Fibroblast of skin of scalp (primary cell): ENCODE measurements around the gene INO80. TPM values are rescaled to one million over a fixed set of nuclear protein-coding genes. Genes with fewer than 3 reads are reported as not detected.
"Not testable (repeated sequence)": the region's sequence is repeated elsewhere in the genome, so short reads cannot be mapped to it uniquely, and the experiment has no call there.

Experiments used
- DNase-seq: peaks from one replicate; pipeline ENCODE4 v3.0.0-alpha.2; 2013
- polyA plus RNA-seq, 2 experiments: library from polyadenylated mRNA; unstranded; fragments of 120-200 nt; gene quantifications; one replicate each; pipeline ENCODE4 v1.2.1, GENCODE V29; 2013; ENCODE audit not compliant: insufficient read length in 2 of 2

Gene INO80, protein sequence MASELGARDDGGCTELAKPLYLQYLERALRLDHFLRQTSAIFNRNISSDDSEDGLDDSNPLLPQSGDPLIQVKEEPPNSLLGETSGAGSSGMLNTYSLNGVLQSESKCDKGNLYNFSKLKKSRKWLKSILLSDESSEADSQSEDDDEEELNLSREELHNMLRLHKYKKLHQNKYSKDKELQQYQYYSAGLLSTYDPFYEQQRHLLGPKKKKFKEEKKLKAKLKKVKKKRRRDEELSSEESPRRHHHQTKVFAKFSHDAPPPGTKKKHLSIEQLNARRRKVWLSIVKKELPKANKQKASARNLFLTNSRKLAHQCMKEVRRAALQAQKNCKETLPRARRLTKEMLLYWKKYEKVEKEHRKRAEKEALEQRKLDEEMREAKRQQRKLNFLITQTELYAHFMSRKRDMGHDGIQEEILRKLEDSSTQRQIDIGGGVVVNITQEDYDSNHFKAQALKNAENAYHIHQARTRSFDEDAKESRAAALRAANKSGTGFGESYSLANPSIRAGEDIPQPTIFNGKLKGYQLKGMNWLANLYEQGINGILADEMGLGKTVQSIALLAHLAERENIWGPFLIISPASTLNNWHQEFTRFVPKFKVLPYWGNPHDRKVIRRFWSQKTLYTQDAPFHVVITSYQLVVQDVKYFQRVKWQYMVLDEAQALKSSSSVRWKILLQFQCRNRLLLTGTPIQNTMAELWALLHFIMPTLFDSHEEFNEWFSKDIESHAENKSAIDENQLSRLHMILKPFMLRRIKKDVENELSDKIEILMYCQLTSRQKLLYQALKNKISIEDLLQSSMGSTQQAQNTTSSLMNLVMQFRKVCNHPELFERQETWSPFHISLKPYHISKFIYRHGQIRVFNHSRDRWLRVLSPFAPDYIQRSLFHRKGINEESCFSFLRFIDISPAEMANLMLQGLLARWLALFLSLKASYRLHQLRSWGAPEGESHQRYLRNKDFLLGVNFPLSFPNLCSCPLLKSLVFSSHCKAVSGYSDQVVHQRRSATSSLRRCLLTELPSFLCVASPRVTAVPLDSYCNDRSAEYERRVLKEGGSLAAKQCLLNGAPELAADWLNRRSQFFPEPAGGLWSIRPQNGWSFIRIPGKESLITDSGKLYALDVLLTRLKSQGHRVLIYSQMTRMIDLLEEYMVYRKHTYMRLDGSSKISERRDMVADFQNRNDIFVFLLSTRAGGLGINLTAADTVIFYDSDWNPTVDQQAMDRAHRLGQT (N-terminal part only)
- 16.0 TPM for polyA plus RNA-seq (2013, experiment 1 of 2; ENCODE audit: insufficient read length)
- 15.4 TPM for polyA plus RNA-seq (2013, experiment 2 of 2; ENCODE audit: insufficient read length)

DNA sequence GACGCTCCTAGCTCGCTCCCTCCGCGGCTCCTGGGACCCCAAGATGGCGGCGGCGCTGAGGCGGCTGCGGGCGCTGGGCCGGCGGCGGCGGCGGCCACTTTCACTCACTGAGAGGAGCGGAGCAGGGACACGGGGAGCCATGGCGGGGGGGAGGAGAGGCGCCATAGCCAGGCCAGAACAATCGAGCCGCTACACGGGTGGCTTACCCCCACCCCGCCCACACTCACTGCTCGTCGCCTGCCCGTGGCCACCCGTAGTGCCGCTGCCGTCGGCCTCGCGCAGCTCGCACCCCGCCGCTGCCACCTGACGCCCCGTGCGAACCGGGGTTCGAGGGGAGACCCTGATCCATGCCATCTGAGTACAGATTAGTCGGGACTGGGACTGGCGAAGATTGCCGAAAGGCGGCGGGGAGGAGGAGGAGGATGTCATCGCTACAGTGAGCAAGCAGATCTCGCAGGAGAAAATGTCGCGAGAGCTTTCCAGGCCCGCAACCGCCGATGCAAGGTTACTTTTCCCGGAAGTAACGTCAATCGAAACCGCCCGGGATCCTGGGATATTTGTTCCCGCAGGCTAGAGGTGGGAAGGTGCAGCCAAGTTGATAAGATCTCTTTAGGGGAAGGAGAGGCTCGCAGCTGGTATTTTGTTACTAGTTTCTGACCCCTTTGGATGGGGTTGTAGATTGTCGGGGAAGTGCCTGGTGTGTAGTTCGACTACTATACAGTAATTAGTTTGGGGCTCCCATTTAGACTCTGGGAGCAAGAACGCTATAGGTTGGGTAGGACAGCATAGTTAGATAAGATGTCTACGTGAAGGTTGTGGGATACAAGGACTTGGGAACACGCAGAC lies at the start of gene INO80:
TSS of gene INO80 (minus strand) at position 165 of the 846 bp plus-strand sequence. CDS start 19,970 bp downstream, outside the sequence.
- DNase-seq: peak; percentile 99

DNA sequence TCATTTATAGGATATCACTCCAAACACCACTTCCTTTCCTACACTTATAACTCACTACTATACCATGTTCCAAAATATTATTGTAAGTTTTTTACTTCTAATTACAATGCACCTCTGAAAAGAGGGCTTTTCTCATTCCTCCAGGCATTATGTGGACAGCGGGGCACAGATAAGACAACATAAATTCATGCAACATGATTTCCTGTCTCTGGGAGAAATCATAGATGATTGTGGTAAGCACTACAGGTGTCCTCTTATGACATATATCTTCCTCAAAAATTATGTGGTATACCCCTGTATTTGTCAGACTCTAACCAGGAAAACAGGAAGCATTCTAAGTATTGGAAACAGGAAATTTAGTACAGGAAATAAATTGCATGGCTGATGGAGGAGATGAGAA lies 45.7 kb upstream of the INO80 start:
- peak; percentile 16 for DNase-seq

- DNase-seq: peak; percentile 46
Observed at GRCh38 chr15:41161336-41161735, 45.3 kb upstream of the INO80 start.

DNA sequence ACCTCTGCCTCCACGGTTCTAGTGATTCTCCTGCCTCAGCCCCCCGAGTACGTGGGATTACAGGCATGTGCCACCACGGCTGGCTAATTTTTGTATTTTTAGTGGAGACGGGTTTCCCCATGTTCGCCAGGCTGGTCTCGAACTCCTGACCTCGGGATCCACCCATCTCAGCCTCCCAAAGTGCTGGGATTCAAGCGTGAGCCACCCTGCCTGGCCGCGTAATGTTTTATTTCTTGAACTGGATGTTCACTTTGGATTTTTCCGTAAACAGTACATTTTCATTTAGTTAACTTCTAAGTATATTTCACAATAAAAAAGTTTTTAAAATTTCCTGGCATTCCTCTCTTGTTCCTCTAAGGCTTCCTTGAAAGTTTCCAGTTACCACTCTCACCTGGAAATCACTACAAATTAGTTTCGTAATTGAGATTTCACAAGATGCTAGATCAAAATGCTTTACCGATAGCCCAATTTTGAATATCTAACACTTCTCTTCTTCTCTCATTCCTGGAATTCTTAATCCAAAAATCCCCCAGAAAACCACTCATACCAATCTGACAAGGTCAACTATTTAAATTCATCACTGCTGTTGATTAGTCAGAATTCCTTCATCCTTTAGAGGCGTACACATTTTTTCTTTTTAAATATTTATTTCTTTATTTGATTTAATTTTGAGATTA lies 44.7 kb upstream of the INO80 start:
- DNase-seq: peak; percentile 73

- DNase-seq: no peak
Observed at GRCh38 chr15:41154412-41154811, 38.3 kb upstream of the INO80 start.

DNA sequence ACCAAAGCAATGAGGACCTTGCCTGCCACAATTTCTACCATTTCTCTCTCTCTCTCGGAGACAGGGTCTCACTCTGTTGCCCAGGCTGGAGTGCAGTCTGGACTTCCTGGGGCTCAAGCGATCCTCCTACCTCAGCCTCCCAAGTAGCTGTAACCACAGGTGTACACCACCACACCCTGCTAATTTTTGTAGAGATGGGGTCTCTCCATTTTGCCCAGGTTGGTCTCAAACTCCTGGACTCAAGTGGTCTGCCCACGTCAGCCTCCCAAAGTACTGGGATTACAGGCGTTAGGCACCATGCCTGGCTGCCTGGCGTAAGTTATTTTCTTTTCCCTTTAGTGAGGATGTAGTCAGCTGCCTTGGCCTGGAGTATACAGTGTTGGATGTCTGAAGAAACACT lies 37.7 kb upstream of the INO80 start:
- no peak for DNase-seq

DNA sequence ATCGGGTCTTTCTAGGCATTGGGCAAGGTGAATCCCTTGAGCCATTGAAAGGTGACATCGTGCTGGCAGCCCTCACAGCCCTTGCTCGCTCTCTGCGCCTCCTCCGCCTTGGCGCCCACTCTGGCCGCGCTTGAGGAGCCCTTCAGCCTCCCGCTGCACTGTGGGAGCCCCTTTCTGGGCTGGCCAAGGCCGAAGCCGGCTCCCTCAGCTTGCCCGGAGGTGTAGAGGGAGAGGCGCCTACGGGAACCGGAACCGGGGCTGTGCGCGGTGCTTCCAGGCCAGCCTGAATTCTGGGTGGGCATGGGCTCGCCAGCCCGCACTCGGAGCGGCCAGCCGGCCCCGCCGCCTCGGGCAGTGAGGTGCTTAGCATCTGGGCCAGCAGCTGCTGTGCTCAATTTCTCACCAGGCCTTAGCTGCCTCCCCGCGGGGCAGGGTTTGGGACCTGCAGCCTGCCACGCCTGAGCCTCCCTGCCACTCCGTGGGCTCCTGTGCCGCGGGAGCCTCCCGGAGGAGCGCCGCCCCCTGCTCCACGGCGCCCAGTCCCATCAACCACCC lies 35.4 kb upstream of the INO80 start:
- DNase-seq: no peak

- no peak for DNase-seq
Observed at GRCh38 chr15:41150279-41150678, 34.2 kb upstream of the INO80 start.

- no peak for DNase-seq
Observed at GRCh38 chr15:41148065-41148464, 32.0 kb upstream of the INO80 start.

- DNase-seq: no peak
Observed at GRCh38 chr15:41139619-41140018, 23.5 kb upstream of the INO80 start.

GRCh38 chr15:41139112-41139511 lies 23.0 kb upstream of the INO80 start:
- DNase-seq: not testable (repeated sequence)

- DNase-seq: not testable (repeated sequence)
Observed at GRCh38 chr15:41135580-41135979, 19.5 kb upstream of the INO80 start.

- no peak for DNase-seq
Observed at GRCh38 chr15:41133454-41133853, 17.4 kb upstream of the INO80 start.

DNA sequence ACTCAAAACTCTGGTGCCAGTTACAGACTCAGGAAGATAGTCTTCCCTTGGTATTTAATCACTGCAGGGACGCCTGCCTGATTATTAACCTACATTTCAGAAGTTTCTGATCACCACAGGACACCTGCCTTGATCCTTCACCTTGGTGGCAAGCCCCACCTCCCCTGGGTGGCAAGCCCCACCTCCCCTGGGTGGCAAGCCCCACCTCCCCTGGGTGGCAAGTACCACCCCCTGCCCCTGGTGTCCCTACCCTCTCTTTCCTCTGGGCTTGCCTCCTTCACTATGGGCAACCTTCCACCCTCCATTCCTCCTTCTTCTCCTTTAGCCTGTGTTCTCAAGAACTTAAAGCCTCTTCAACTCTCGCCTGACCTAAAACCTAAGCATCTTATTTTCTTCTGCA lies 16.0 kb upstream of the INO80 start:
- DNase-seq: not testable (repeated sequence)

DNA sequence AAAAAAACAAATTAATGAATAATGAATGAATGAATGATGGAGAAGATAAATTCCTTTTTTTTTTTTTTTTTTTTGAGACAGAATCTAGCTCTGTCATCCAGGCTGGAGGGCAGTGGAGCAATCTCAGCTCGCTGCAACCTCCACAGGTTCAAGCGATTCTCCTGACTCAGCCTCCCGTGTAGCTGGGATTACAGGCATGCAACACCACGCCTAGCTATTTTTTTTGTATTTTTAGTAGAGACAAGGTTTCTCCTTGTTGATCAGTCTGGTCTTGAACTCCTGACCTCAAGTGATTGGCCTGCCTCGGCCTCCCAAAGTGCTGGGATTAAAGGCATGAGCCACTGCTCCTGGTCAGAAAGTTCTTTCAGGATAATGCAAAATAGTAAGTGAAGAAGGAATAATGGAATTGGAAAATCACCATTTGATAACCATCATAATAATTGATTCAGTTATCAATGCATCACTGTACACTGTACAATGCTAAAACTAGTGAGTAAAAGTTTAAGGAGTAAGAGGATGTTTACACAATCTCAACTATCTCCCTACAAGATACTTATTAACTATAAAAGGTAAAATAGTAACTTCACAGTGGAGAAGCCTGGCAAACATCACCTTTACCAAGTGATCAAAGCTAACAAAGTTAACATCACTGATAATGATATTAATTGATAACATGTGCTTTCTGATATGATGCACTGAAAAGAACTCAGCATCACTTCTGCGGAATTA lies 12.3 kb upstream of the INO80 start:
- no peak for DNase-seq

DNA sequence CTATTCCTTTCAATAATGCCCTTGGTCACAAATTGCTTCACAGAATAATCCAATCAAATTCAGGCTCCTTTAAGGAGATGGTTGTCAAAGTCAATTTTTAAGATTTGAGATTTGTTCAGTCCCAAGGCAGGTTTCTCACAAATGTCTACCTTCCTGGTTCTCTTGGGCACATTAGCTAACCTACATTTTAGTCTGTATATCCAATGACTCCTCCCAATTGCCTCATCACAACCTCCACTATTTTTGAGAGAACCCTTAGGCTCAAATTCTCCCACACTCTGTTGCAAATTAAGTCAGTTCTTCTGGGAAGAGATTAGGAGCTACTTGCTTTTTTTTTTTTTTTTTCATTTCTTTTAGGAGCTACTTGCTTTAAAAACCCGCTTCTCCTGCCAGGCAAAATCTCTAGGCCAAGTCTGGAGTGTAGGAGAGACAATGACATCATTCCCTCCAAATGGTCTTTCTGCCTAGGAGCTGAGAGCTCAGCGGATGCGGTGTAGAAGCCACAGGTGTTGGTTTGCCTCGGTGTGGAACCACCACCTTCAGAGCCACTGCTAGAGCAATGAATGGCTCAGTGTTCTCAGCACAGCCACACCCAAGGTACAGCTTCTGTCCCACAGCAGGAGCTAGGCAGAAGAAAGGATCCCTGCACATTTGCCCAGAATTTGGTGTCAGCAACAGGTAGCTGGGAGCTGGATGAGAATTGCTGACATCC lies 10.0 kb upstream of the INO80 start:
- no peak for DNase-seq

DNA sequence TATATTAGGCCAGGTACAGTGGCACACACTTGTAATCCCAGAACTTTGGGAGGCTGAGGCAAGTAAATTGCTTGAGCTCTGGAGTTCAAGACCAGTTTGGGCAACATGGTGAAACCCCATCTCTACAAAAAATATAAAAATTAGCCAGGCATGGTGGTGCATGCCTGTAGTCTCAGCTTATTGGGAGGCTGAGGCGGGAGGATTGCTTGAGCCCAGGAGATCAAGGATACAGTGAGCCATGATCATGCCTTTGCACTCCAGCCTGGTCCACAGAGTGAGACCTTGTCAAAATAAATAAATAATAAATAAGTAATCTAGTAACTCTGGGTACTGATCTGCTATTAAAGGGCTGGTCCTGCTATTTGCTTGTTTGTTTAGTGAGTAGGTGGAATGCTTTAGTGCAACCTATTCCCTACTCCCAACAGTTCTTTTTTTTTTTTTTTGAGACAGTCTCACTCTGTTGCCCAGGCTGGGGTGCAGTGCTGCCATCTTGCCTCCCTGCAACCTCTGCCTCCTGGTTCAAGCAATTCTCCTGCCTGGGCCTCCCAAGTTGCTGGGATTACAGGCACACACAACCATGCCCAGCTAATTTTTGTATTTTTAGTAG lies 9.1 kb upstream of the INO80 start:
- no peak for DNase-seq

DNA sequence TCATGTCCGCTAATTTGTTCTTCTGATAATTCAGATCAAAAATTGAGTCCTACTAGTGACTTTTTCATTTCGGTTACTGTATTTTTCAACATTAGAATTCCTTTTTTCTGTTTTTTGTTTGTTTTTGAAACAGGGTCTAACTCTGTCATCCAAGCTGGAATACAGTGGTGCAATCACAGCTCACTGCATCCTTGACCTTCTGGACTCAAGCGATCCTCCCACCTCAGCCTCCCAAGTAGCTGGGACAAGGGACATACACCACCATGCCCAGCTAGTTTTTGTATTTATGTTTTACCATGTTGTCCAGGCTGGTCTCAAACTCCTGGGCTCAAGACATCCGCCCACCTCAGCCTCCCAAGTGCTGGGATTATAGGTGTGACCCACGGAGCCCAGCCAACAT lies 8.0 kb upstream of the INO80 start:
- no peak for DNase-seq

- DNase-seq: no peak
Observed at GRCh38 chr15:41122849-41123248, 6.8 kb upstream of the INO80 start.
